GM12865 (cell line): ENCODE results near the gene CST5.
A peak's percentile ranks its signal among the peaks of the same experiment; 100 is the strongest.

ENCODE experiments used
- DNase-seq: peaks from one replicate; pipeline ENCODE4 v3.0.0; 2010; ENCODE audit warnings: low read depth
- H3K4me3 ChIP-seq: 2 replicates; pipeline ENCODE4 v1.5.1; 2011; ENCODE audit warnings: mild to moderate bottlenecking, low read depth, low read length, control low read depth
- TF ChIP-seq, protein P1 (sequence below): IDR thresholded peaks from 2 replicates; pipeline ENCODE4 v1.5.1; 2011; ENCODE audit warnings: low read length, control low read depth, low read depth, inconsistent platforms; ENCODE audit not compliant: insufficient read depth; ENCODE audit errors: missing control alignments

Gene CST5

DNA sequence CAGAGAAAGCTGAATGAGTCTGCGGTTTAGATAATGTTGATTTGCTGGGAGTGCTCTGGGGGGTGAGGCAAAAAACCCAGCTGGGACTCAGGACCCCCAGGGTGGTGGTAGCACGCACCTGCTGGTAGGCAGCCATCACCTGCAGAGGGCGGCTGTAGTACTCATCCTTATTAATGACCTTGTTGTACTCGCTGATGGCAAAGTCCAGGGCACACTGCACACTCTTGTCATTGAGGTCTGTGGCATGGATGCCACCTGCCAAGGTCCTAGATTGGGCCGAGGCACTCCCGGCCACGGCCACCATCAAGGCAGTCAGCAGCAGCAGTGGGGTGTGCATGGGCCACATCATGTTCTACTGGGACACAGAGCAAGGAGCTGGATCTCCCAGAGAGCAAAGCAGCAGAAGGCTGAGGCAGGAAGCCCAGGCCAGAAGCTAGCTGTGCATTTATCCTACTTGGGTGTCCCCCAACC is at the start of gene CST5:
CST5 (minus strand) TSS at position 421 of the 471 bp plus-strand sequence; CDS start at position 349, 72 bp downstream.
- no peak for DNase-seq
- H3K4me3 ChIP-seq = no peak within 1 kb of the TSS
- TF ChIP-seq, protein P1, sequence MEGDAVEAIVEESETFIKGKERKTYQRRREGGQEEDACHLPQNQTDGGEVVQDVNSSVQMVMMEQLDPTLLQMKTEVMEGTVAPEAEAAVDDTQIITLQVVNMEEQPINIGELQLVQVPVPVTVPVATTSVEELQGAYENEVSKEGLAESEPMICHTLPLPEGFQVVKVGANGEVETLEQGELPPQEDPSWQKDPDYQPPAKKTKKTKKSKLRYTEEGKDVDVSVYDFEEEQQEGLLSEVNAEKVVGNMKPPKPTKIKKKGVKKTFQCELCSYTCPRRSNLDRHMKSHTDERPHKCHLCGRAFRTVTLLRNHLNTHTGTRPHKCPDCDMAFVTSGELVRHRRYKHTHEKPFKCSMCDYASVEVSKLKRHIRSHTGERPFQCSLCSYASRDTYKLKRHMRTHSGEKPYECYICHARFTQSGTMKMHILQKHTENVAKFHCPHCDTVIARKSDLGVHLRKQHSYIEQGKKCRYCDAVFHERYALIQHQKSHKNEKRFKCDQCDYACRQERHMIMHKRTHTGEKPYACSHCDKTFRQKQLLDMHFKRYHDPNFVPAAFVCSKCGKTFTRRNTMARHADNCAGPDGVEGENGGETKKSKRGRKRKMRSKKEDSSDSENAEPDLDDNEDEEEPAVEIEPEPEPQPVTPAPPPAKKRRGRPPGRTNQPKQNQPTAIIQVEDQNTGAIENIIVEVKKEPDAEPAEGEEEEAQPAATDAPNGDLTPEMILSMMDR = no peak

DNA sequence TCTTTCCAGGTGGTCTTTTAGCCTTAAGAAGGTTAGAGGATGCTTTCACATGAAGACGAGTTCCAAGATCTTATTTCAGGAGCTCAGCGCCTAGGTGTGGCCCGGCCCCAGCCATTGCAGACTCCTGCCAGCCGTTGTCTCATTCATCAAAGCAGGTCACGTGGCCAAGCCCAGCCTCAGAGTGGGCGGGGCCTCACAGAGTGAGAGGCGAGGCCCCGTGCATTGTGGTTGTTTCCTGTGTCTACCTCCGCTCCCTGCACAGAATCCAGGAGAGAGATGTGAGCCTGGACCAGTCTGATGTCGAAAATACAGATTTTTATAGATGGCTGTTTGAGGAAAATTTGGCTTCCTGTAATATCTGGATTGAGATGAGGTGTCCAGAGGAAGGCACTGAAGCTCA is 49.2 kb upstream of the CST5 start:
- DNase-seq = peak; percentile 4
- TF ChIP-seq, protein P1 = no peak
- H3K4me3 ChIP-seq = no peak overlapping the region

- TF ChIP-seq, protein P1 = no peak
- DNase-seq = no peak
- H3K4me3 ChIP-seq = no peak overlapping the region
These were observed 48.8 kb upstream of the CST5 start for GRCh38 chr20:23928353-23928752.

GRCh38 chr20:23926944-23927872 is 47.7 kb upstream of the CST5 start:
- H3K4me3 ChIP-seq = no peak overlapping the region
- no peak for DNase-seq
- TF ChIP-seq, protein P1 = no peak

GRCh38 chr20:23926526-23926880 is 47.0 kb upstream of the CST5 start:
- no peak overlapping the region for H3K4me3 ChIP-seq
- TF ChIP-seq, protein P1 = no peak
- no peak for DNase-seq

- TF ChIP-seq, protein P1 = no peak
- H3K4me3 ChIP-seq = no peak overlapping the region
- DNase-seq = no peak
These were observed 46.4 kb upstream of the CST5 start for GRCh38 chr20:23925789-23926525.
